HepG2 (cell line): ENCODE results near the gene SCYGR2. TPM values are rescaled to one million over a fixed set of nuclear protein-coding genes. Genes with fewer than 3 reads are reported as not detected.

Source experiments
- ATAC-seq: fragments of 200-7000 bp; cut with Tn5 transposase; 3 replicates; pipeline ENCODE4 v1.9.1; 2020; ENCODE audit warnings: mild to moderate bottlenecking, moderate library complexity
- BruUV-seq: library from RNA; stranded (reverse); fragments of 400-500 nt; replicated peaks from 2 replicates; lab custom pipeline; 2021; lab: Mats Ljungman, UMichigan
- CTCF ChIA-PET: fragments of 300-600 bp; formaldehyde crosslinking; extraction: SDS; loops from one replicate; lab custom pipeline; 2021; ENCODE audit warnings: low total read pairs, inconsistent platforms, low intra/inter-chr PET ratio; lab: Yijun Ruan, JAX
- POLR2A ChIA-PET: fragments of 350-600 bp; sonication (Branson Sonifier 250); formaldehyde crosslinking; loops from one replicate; lab custom pipeline; 2020; ENCODE audit warnings: antibody characterized with exemption, inconsistent platforms; lab: Yijun Ruan, JAX
- DNase-seq: peaks from one replicate; pipeline ENCODE4 v3.0.0-alpha.2; 2015; ENCODE audit warnings: low spot score
- FAIRE-seq: peaks from 3 replicates; lab custom pipeline; 2011; peaks lifted over from hg19 to GRCh38; lab: Jason Lieb, UNC
- H2AFZ ChIP-seq: one replicate; pipeline ENCODE4 v1.6.1; 2011; ENCODE audit warnings: low read length, inconsistent platforms
- H3K27ac ChIP-seq: fragments of 300-600 bp; 3 replicates; pipeline ENCODE4 v1.8.0; 2011; ENCODE audit warnings: mixed run types, mild to moderate bottlenecking, mixed read lengths, low read length, inconsistent platforms; ENCODE audit not compliant: insufficient read depth; ENCODE audit errors: extremely low read length
- H3K27me3 ChIP-seq, 2 experiments: fragments of 200-600 bp in 1 of 2; 2 replicates in 1 of 2; 3 replicates in 1 of 2; pipeline versions ENCODE4 v1.6.0 to v1.8.0; 2011; ENCODE audit warnings: low read length in 2 of 2, mild to moderate bottlenecking in 2 of 2, moderate library complexity in 2 of 2, inconsistent platforms in 1 of 2; ENCODE audit not compliant: insufficient read depth in 2 of 2, control insufficient read depth in 1 of 2
- H3K36me3 ChIP-seq, 2 experiments: fragments of 200-600 bp in 1 of 2; replicated peaks in 1 of 2; 2 replicates in 1 of 2; 3 replicates in 1 of 2; pipeline versions ENCODE4 v1.5.1 to v1.8.0; 2011; ENCODE audit warnings: low read length in 2 of 2, inconsistent platforms in 1 of 2; ENCODE audit not compliant: insufficient read depth in 2 of 2, control insufficient read depth in 1 of 2
- H3K4me1 ChIP-seq: 2 replicates; pipeline ENCODE4 v1.5.1; 2012; ENCODE audit warnings: low read length, inconsistent platforms; ENCODE audit not compliant: insufficient read depth
- H3K4me2 ChIP-seq: 2 replicates; pipeline ENCODE4 v1.6.0; 2011; ENCODE audit warnings: low read depth, low read length, inconsistent platforms
- H3K4me3 ChIP-seq, 3 experiments: fragments of 200-600 bp in 1 of 3; sonication (generic), shearing (Covaris generic) in 1 of 3; replicated peaks in 1 of 3; 2 replicates each; pipeline ENCODE4 v1.5.1; 2011 to 2016; ENCODE audit warnings: low read length in 3 of 3, inconsistent platforms in 2 of 3, low read depth in 2 of 3, mild to moderate bottlenecking in 2 of 3, control low read depth in 1 of 3, mixed read lengths in 1 of 3; ENCODE audit not compliant: insufficient read depth in 1 of 3
- H3K79me2 ChIP-seq: one replicate; pipeline ENCODE4 v1.6.1; 2011; ENCODE audit warnings: low read length, inconsistent platforms; ENCODE audit not compliant: insufficient read depth
- H3K9ac ChIP-seq: 2 replicates; pipeline ENCODE4 v1.6.0; 2011; ENCODE audit warnings: mild to moderate bottlenecking, low read depth, low read length, inconsistent platforms; ENCODE audit not compliant: insufficient read depth
- H3K9me3 ChIP-seq: 2 replicates; pipeline ENCODE4 v1.5.1; 2012; ENCODE audit warnings: mild to moderate bottlenecking, low read length
- H4K20me1 ChIP-seq: 2 replicates; pipeline ENCODE4 v1.6.0; 2011; ENCODE audit warnings: inconsistent platforms, mild to moderate bottlenecking, low read length, moderate library complexity; ENCODE audit not compliant: insufficient read depth
- ATF7 ChIP-seq, 2 experiments: fragments of 450-650 bp in 1 of 2; sonication (generic) in 1 of 2; formaldehyde crosslinking in 1 of 2; IDR thresholded peaks; 2 replicates each; pipeline versions ENCODE4 v1.4.0 to v1.6.1; 2016 to 2020; ENCODE audit warnings: antibody characterized with exemption in 1 of 2, mild to moderate bottlenecking in 1 of 2, missing genetic modification reagents in 1 of 2
- CEBPZ ChIP-seq: IDR thresholded peaks from 2 replicates; pipeline ENCODE4 v1.6.1; 2012; ENCODE audit warnings: low read length, improper control_type of control experiment
- CTCF ChIP-seq: sonication (generic); formaldehyde crosslinking; IDR thresholded peaks from 2 replicates; pipeline ENCODE4 v1.5.0; 2020; ENCODE audit warnings: mild to moderate bottlenecking, missing genetic modification reagents, moderate library complexity
- HINFP ChIP-seq: sonication (generic); formaldehyde crosslinking; IDR thresholded peaks from 2 replicates; pipeline ENCODE4 v1.4.0; 2020; ENCODE audit warnings: low read depth, mild to moderate bottlenecking, missing genetic modification reagents
- HNRNPL ChIP-seq: fragments of 200-400 bp; formaldehyde crosslinking; IDR thresholded peaks from 2 replicates; pipeline ENCODE4 v1.6.1; 2017; ENCODE audit warnings: mild to moderate bottlenecking, low read depth, low read length
- RAD51 ChIP-seq: fragments of 450-650 bp; IDR thresholded peaks from 2 replicates; pipeline ENCODE4 v1.6.1; 2016; ENCODE audit warnings: borderline replicate concordance
- STAG1 ChIP-seq: sonication (generic); formaldehyde crosslinking; IDR thresholded peaks from 2 replicates; pipeline ENCODE4 v1.4.0; 2020; ENCODE audit warnings: missing genetic modification reagents
- WGBS: methylation state at CpG from one replicate; pipeline ENCODE4 v1.1.6; 2017; ENCODE audit warnings: low lambda C conversion rate; 5-methylcytosine and 5-hydroxymethylcytosine counted together
- in situ Hi-C: cut with HindIII; loops from 2 replicates; pipeline ENCODE4 v1.10.0; 2017; ENCODE audit warnings: low pct_unique_long_range_greater_than_20kb; ENCODE audit not compliant: extremely low pct_ligation_motif_present
- intact Hi-C: fragments of 100-400 bp; cut with micrococcal nuclease; formaldehyde crosslinking; loops from one replicate; pipeline ENCODE4 v1.10.0; 2022; ENCODE audit not compliant: unreplicated experiment
- polyA plus RNA-seq, 8 experiments: library from polyadenylated mRNA; depleted of rRNA in 3 of 8; stranded (reverse) in 7 of 8; unstranded in 1 of 8; fragments of >200 nt; fragmentation: Illumina TruSeq in 4 of 8; extraction: Trizol in 4 of 8; gene quantifications; 2 replicates each; pipeline versions ENCODE4 v1.2.1 to v1.2.3, GENCODE V29; 2011 to 2016; ENCODE audit warnings: low read depth in 4 of 8, missing spikeins in 1 of 8, mixed read lengths in 1 of 8; ENCODE audit not compliant: insufficient read depth in 1 of 8
- total RNA-seq, 5 experiments: library from RNA; depleted of rRNA; stranded (reverse); fragments of >200 nt; fragmentation: Illumina TruSeq; extraction: Trizol; gene quantifications; 2 replicates each; pipeline ENCODE4 v1.2.3, GENCODE V29; 2016; ENCODE audit warnings: low read depth in 1 of 5

SCYGR2 gene
- total and polyA plus RNA-seq, 2 of the 13 experiments (the other 11 are each of a cell fraction or from before 2014, with no cell fraction given): not detected

- POLR2A ChIA-PET: no interaction called here
- Histone ChIP-seq H3K9me3 (no peaks in the 10 kb centered on the region), H3K4me3 (no peak overlapping the region), H3K27ac (no peak overlapping the region), H3K36me3 (no peaks in the 10 kb centered on the region), H4K20me1 (no peaks in the 10 kb centered on the region), H2AFZ (peak overlapping the region; percentile 37), H3K9ac (no peak overlapping the region), H3K4me1 (peaks cover 7% of the 10 kb centered on the region; the same call in 1 of the 2 replicates), H3K79me2 (no peaks in the 10 kb centered on the region), H3K4me2 (no peak overlapping the region), H3K27me3 (peaks cover 0 to 5% of the 10 kb centered on the region in 2 experiments; a peak in 1 of 5 replicates)
- in situ Hi-C loops: no loop called here
- FAIRE-seq: no peak
- peak; percentile 72 for ATAC-seq
- TF ChIP-seq HNRNPL (no peak), RAD51 (no peak), CTCF (peak; percentile 20; the same call in 1 of the 2 replicates), HINFP (CRISPR knock-in tag) (no peak), CEBPZ (no peak), ATF7 (IDR thresholded peaks at IDR 0.05) (no peak), ATF7 (CRISPR knock-in tag; IDR thresholded peaks at IDR 0.05) (no peak), STAG1 (CRISPR knock-in tag) (peak; percentile 6; the same call in 1 of the 2 replicates)
- no TSS peak for BruUV-seq
- CTCF ChIA-PET: no interaction called here
- intact Hi-C loops: no loop called here
- DNase-seq: no peak
- 23% methylated on average over 4 of the region's 4 CpGs for WGBS
These were observed 2.9 kb upstream of the SCYGR2 start for GRCh38 chr2:227595797-227596196.
